Measurements from ENCODE around the gene TSPAN31. TPM values are rescaled to one million over a fixed set of nuclear protein-coding genes. Genes with fewer than 3 reads are reported as not detected.

The TSPAN31 gene
- total and polyA plus RNA-seq, 8 donors, result 12.2 to 29.8 (median 14.5) TPM

DNA sequence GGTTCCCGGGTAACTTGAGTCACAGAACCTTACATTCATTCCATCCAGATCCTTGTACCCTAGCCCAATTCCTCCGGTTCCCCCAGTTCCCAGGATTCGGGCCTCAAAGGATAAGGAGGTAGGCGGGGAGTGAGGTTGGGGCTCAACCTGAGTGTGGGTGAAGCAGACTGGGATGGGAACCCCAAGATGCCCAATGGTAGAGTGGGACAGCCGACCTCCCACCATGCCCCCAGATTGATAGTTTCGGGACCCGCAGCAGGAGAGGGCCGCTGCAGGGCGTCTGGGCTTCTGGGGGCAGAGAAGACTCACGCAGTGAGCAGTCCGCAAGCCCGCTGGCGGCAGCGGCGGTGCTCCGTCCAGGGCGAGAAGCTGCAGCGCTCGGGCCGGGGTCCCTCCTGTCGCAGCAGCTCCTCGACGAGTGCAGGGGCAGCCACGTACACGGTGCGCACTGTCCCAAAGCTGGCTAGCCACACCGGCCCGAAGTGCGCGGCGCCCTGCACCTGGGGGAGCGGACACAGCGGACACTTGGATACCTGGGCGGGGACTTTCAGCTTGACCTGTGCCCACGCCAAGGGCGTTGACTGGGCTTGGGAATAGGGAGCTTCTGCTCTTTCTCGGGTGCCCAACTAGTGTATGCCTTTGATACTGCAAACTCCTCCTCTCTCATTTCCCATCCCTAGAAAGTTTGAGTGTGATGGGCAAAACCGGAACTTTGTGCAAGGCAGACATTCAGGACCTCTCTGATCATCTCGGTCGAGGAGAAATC is 21.0 kb downstream of the TSPAN31 start:
- DNase-seq (peak in 5 of 6 donors; percentile 22 to 80 (median 50)), ATAC-seq (peak; percentile 27 to 53 (median 44)), FAIRE-seq (no peak)
- peak overlapping the region in 1 of 4 donors; percentile 60 for H3K27ac ChIP-seq
- H3K36me3 ChIP-seq, result no peaks in the 10 kb centered on the region
- intact Hi-C loops (cut with DNase I), result no loop called here
- no peaks in the 10 kb centered on the region for H3K27me3 ChIP-seq
- no peaks in the 10 kb centered on the region for H3K9me3 ChIP-seq
- 1 to 2% methylated on average over 40 of the region's 40 CpGs for WGBS, 2 donors
- TF ChIP-seq, protein P1, sequence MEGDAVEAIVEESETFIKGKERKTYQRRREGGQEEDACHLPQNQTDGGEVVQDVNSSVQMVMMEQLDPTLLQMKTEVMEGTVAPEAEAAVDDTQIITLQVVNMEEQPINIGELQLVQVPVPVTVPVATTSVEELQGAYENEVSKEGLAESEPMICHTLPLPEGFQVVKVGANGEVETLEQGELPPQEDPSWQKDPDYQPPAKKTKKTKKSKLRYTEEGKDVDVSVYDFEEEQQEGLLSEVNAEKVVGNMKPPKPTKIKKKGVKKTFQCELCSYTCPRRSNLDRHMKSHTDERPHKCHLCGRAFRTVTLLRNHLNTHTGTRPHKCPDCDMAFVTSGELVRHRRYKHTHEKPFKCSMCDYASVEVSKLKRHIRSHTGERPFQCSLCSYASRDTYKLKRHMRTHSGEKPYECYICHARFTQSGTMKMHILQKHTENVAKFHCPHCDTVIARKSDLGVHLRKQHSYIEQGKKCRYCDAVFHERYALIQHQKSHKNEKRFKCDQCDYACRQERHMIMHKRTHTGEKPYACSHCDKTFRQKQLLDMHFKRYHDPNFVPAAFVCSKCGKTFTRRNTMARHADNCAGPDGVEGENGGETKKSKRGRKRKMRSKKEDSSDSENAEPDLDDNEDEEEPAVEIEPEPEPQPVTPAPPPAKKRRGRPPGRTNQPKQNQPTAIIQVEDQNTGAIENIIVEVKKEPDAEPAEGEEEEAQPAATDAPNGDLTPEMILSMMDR (IDR thresholded peaks at IDR 0.05), result no peak
- peak overlapping the region; percentile 23 to 56 (median 38) for H3K4me3 ChIP-seq
- peaks cover 7 to 9% (median 8%) of the 10 kb centered on the region in 3 donors for H3K4me1 ChIP-seq

DNA sequence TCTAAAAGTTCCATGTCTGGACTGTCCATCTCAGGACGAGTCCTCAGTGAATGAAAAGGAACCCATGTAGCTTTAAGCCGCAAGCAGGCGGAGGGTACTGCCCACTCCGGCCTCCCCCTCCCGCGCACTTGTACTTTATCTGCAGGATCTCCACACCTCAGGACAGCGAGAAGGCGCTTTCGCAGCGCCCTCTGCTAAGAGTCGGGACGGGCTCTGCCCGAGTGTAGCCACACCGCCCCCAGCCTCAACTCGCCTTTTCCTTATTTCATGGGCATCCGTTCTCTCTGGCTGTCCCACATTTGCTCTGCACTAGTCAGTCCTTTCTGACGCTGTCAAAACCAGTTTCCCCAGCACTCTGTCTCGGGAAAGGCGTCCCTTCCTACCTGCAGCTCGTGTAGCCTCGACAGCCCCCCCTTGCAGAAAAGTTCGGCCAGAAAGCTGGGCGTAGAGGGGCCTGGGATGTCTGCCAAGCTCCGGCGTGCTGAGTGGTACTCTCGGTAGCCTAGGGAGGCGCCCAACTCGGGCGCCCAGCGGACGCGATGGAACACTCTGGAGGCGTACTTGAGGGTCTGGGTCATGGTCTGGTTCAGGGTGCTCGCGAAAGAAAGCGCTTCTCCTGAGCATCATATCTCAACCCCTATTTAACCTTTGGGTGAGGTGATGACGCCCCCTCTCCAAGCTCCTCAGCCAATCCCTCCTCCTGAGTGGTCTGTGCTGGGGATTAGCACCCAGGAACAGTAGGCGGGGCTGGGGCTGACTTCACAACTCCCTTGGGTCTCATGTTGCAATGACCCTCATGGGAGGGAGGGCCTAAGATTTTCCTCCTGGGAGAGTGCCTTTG is 21.8 kb downstream of the TSPAN31 start, which contains the start of gene CYP27B1:
Gene CYP27B1, minus strand, starts transcription at position 615 of the 841 bp plus-strand sequence. Its CDS starts 37 bp downstream, at position 578.
- Histone ChIP-seq H3K4me3 (peak within 1 kb of the TSS; percentile 23 to 56 (median 38)), H3K4me1 (peaks cover 8 to 14% (median 13%) of the 10 kb centered on the region in 3 donors), H3K9me3 (no peaks in the 10 kb centered on the region), H3K36me3 (no peaks in the 10 kb centered on the region), H3K27ac (no peak within 1 kb of the TSS), H3K27me3 (no peaks in the 10 kb centered on the region)
- intact Hi-C loops (cut with DNase I), result no loop called here
- DNase-seq (peak in 3 of 6 donors; percentile 23 to 58 (median 48)), FAIRE-seq (no peak), ATAC-seq (peak; percentile 5 to 23 (median 20))
- WGBS, 2 donors, result 4% methylated on average over 38 of the region's 38 CpGs
- TF ChIP-seq, protein P1 (IDR thresholded peaks at IDR 0.05), result no peak

DNA sequence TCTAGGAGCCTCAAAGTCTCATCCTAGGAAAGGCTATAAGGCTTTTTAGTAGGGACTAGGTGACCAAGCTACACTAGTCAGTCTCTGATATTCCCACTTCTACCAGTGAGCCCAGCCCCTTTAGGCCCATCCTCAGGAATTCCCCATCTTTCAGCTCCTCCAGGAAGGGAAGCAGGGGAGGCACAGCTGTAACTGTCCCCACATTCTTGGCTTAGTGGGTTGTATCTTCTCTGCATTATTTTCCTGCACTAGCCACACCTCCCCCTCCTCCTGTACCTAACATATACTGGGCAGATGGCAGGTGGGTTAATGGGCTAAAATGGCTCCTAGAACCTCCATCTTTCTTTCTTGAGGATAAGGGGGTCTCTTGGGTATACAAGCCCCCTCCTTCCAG is 22.5 kb downstream of the TSPAN31 start:
- Histone ChIP-seq H3K27ac (no peak overlapping the region), H3K36me3 (no peaks in the 10 kb centered on the region), H3K27me3 (no peaks in the 10 kb centered on the region), H3K4me1 (peaks cover 8 to 14% (median 13%) of the 10 kb centered on the region in 3 donors), H3K4me3 (no peak overlapping the region), H3K9me3 (no peaks in the 10 kb centered on the region)
- intact Hi-C loops (cut with DNase I), result no loop called here
- TF ChIP-seq, protein P1 (IDR thresholded peaks at IDR 0.05), result no peak
- no peak for FAIRE-seq
- ATAC-seq, result no peak
- DNase-seq, result no peak

DNA sequence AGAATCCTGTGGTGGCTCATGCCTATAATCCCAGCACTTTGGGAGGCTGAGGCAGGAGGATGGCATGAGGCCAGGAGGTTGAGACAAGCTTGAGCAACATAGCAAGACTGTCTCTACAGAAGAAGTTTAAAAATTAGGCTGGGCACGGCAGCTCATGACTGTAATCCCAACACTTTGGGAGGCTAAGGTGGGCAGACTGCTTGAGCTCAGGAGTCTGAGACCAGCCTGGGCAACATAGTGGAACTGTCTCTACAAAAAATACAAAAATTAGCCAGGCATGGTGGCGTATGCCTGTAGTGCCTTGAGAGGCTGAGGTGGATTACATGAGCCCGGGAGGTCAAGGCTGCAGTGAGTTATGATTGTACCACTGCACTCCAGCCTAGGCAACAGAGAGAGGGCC is 23.0 kb downstream of the TSPAN31 start:
- Histone ChIP-seq H3K4me1 (peaks cover 8 to 14% (median 13%) of the 10 kb centered on the region in 3 donors), H3K27ac (no peak overlapping the region), H3K4me3 (no peak overlapping the region), H3K27me3 (no peaks in the 10 kb centered on the region), H3K36me3 (no peaks in the 10 kb centered on the region), H3K9me3 (no peaks in the 10 kb centered on the region)
- WGBS, 2 donors, result 87 to 93% methylated on average over 3 of the region's 3 CpGs
- FAIRE-seq (no peak), ATAC-seq (no peak), DNase-seq (no peak)
- intact Hi-C loops (cut with DNase I), result no loop called here
- TF ChIP-seq, protein P1 (IDR thresholded peaks at IDR 0.05), result no peak

All from pancreas (tissue), 10 donors.